Left hindlimb (tissue), 1 donor: Measurements from ENCODE around the gene IL1RN.

Experiments used
- DNase-seq: peaks from one replicate; pipeline ENCODE4 v3.0.0-alpha.2; 2018

IL1RN gene

DNA sequence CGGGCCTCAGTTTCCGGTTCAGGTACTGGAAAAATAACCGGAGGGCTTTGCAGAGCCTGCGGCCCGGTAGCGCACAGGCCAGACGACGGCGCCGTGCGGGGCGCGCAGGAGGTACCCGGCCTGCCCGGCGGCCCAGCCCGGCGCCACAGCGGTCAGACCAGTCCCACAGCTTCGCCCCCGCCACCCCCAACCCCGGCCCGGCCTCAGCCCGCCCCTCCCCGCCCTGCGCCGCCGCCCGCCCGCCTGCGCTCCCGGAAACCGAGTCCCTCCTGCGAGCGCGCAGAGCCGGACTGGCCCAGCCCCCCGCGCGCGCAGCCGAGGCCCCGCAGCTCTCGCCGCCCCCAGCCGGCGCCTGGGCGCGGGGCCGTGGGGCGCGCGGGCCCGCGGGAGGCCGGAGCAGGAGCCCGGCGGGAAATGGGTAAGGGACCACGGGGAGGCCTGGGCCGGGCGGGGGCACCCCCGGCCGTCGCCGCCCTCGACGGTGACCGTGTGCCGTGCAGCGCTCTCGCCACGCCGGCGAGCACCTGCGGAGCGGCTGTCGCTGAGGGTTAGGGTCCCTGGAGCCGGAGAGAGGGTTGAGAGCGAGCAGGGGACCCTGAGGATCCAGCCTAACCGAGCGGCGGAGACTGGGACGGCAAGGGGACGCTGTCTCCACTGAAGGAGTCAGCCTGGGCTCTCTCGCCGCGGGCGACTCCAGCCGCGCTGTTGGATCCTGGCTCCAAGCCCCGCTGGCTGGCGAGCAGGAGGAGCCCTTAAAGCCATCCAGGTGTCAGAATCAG, 29.9 kb downstream of the IL1RN start:
- no peak for DNase-seq

DNA sequence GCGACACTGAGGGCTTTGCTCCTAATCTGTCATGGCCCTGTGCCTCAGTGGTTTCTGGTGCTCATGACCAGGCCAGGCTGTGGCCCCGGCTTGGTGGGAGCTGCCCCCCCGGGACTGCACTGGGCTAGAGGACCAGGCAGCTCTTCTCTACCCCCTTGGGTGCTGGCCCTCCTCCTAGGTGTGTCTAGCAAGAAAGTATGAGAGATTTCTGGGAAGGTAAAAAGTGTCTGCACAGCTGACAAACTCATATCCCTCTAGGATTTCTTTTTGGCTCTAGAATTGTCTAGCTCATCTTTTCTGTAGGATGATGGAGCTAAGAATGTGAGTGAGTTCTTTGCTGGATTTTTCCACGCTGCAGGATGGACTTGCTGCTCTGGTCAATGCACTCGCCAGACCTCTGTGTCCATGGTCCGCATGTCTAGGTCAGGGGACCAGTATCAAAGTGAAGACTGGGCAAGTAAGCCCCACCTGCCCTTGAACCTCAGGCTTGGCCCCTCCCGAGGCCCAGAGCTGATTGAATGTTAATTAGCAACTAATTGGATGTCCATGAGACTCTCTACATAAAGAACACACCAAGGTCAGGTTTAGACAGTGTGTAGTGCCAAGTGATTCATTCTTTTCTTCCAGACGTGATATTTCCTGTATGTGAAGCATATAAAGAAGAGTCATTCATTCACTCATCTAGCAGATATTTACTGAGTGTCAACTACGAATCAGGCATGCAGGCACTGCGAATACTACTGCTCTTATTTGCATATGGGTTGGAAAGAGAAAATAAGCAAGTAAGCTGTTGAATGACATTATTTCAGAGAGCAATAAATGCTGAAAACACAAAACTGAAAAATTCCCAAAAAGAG, 30.7 kb downstream of the IL1RN start:
- DNase-seq = no peak

GRCh38 chr2:113158884-113159553, 31.6 kb downstream of the IL1RN start:
- no peak for DNase-seq

DNA sequence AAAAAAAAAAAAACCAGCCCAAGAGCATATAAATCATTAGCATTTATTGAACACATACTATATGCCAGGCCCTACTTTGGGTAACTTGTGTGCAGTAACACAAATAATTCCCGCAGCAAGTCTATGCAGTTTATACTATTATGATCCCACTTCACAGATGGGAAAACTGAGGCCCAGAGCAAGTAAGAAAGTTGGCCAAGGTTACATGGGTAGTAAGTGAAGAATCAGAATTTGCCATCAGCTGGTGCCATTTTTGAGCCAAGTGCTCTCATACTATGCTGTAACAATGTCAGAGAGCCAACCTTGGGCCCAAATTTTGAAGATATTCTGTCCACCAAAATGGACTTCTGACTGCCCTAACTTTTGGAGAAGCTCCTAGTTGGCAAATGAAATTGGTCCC, 32.9 kb downstream of the IL1RN start:
- DNase-seq = no peak

- DNase-seq = no peak
These were observed 33.6 kb downstream of the IL1RN start for GRCh38 chr2:113160962-113161361.

- DNase-seq = no peak
These were observed 34.8 kb downstream of the IL1RN start for GRCh38 chr2:113162173-113162572.

GRCh38 chr2:113162869-113163268, 35.5 kb downstream of the IL1RN start:
- DNase-seq = no peak

DNA sequence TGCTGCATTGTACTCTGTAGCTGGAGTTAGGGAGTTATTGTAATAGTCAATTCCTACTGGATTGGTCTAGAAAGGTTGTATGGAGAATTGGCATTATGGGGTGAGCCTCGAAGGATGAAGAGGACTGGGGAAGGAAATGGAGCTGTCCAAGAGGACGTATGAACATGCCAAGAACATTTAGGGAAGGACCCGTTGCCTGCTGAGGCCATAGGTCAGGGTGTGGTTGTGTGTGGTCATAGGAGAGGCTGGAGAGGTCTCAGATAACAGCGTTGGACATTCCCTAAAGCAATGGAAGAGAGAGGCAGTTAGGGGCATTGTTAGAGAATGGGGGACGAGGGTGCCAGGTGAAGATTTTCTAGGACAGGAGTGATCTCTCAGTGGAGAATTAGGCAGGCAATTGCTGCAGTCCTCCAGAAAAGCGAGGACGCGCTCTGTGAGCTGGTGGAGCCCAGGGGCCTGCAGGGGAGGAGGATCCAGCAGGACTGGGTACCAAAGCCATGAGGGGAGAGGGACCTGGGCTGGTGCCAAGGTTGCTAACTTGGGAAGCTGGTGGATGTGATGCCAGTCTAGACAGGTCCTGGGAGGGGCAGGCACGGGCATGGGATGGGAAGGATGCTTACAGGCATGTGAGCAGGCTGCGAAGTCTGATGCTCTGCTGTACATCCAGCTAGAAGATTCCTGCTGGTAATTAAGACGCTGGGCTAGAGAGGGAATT, 37.0 kb downstream of the IL1RN start:
- no peak for DNase-seq

- DNase-seq = no peak
These were observed 37.7 kb downstream of the IL1RN start for GRCh38 chr2:113164930-113165585.

- DNase-seq = no peak
These were observed 38.8 kb downstream of the IL1RN start for GRCh38 chr2:113166187-113166645.

DNA sequence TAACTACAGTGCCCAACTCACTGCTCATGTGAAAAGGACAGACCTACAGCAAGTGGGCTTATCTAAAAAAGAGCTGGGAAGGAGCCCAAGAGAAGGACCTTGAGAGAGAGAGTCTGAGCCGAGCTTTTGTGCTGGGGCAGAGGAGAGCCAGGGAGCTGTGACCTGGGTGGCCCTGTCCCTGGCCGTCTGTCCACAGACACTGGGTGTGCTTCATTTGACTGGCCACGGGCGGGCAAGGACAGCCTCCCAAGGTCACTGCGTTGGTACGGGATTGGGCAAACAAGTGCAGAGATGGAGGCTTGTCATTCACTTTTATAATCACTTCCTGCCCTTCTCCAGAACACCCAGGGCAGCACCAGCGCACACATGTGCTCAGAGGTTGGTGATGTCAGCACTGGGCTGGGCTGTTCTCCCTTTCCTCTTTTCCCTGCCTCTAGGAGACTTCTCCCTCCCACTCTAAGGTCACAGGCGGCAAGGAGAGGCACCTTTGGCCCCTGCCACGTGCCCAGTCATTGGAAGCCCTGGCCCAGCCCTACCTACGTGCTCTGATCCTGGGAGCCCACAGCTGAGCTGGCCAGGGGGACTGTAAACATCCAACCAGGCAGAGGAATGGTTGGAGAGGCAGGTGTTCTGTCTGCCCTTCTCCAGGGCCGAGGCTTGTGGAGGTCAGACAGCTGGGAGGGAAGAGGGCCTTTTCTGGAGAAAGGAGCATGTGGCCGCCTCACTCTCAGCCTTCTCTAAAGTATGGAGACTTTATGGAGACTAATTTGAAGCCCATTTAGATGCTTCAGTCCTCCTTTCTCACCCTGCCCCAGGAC, 39.9 kb downstream of the IL1RN start:
- DNase-seq = no peak

GRCh38 chr2:113167962-113168340, 40.6 kb downstream of the IL1RN start:
- no peak for DNase-seq

DNA sequence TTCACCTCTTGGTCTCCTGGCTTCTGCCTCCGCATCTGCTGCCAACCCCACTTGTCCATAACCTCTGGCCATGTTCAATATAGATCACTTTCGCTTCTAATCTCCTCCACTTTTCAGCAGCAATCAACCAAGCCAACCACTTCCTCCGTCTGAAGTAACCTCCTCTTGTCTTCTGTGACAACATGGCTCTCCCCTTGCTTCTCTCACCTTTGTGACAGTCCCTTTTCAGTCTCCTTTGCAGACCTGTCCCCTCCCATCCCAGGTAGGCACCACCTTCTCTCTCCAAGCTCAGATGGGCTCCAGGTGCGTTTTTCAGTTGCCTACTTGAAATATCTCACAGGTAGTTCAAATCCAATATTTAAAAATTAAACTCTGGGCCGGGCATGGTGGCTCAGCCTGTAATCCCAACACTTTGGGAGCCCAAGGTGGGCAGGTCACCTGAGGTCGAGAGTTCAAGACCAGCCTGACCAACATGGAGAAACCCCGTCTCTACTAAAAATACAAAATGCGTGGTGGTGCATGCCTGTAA, 41.7 kb downstream of the IL1RN start:
- no peak for DNase-seq

GRCh38 chr2:113169586-113169985, 42.2 kb downstream of the IL1RN start:
- DNase-seq = no peak

DNA sequence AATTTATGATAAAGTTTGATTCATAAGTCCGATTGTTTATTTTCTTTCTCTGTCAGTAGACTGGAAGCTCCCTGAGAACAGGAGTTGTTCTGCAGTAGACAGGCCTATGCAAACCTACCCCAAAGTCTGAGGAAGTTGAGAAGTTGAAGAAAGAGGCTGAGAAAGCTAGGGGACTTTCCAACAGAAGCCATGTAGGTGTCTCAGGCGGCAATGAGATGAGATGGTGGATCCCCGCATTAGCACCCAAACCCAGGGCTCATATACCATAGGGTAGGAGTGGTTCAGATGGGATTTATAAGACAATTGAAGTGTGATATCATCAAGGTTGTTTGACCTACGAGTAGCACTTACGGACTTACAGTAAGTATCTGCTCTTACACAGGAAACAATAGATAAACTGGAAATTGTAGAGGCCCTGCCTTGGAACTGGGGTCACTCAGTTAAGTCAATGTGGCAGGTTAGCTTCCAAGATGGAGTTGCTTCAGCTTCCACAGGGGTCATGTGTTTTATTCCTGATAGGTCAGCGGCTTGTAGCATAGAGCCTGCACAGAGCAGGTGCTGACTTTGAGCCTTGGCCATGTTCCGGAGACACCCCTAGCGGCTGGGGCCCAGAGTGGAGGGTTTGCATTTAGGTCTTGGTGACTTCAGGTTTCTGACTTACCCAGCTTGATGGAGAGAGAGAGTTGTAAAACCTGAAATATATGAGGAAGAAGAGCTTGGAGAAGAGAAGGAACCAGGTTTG, 44.1 kb downstream of the IL1RN start:
- no peak for DNase-seq

GRCh38 chr2:113172721-113173541, 45.5 kb downstream of the IL1RN start:
- DNase-seq = no peak

DNA sequence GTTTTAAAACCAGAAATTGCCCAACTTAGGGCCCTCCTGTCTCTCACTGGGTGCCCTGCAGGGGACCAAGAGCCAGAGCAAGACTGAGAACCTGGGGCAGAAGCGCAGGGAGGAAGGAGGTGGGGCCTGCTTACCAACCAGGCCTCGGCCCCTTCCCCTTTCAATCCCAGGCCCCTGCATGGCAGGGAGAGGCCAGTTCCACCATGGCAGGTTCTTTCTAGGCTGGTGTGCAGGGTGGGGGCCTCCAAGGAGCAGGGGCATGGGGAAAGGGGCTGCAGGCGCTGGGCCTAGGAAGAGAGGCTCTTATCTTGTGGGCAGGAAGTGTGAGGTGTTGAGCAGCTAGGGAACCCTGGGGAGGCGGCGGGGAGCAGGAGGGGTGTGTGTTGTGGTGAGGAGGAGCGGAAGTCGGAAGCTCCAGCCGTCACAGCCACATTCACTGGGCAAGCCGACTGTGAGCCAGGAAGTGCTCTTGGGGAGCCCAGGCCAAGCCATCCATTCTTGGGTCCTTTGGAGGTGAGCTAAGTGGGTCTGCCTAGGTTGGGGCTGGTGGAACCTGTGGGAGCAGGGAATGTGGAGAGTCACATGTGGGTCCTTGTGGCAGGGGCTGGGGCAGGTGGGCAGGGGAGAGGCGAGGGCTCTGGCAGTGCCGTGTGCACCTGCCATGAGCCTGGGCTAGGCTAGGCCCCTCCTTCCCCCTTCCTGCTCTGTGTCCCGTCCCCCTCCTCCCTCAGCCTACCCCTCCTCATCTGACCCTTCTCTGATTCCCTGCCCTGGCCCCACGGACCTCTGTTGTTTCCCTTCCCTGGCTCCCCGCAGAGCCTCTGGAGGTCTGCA, 46.4 kb downstream of the IL1RN start, which contains the start of gene PSD4:
Gene PSD4 (plus strand): TSS at position 430 of the 834 bp plus-strand sequence. CDS start 8,486 bp downstream, outside the sequence.
- no peak for DNase-seq

DNA sequence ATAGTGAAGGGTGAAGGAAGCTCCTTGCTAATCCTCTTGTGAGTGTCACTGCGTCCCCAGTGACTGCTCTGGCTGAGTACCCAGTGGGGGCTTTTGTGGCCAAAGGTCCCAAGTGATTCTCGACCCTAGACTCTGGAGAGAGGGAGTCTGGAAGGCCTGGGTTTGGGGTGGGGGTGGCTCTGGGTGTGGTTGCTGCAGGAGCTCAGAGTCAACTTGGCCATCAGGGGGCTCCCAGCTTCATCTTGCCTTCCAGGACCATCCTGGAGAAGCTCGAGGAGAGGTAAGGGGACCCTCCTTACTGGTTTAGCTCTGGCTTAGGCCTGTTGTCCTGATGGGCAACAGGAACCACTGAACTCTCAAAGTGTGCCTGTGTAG, 47.0 kb downstream of the IL1RN start:
- DNase-seq = no peak
